ENCODE data around the gene OR56A4. TPM values are rescaled to one million over a fixed set of nuclear protein-coding genes. Genes with fewer than 3 reads are reported as not detected.

OR56A4 gene, protein sequence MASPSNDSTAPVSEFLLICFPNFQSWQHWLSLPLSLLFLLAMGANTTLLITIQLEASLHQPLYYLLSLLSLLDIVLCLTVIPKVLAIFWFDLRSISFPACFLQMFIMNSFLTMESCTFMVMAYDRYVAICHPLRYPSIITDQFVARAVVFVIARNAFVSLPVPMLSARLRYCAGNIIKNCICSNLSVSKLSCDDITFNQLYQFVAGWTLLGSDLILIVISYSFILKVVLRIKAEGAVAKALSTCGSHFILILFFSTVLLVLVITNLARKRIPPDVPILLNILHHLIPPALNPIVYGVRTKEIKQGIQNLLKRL
- total RNA-seq (2021) (not detected in 2 replicates), Bru-seq, nascent RNA (not detected), BruChase-seq, experiment 1, labeled RNA remaining after a 2-hour chase (not detected), BruChase-seq, experiment 2, labeled RNA remaining after a 6-hour chase (not detected)
- long read RNA-seq = 0 reads

GRCh38 chr11:6006846-6007245 lies at the start of gene OR56A4:
Gene OR56A4, minus strand, starts transcription at chr11:6006946. Its CDS starts 3,954 bp downstream, at chr11:6002992.
- Histone ChIP-seq H3K4me2 (no peak within 1 kb of the TSS), H4K20me1 (ENCODE audit: insufficient read depth) (no peaks in the 10 kb centered on the region), H2AFZ (no peak within 1 kb of the TSS), H3K27me3 (ENCODE audit: insufficient read depth, low read depth) (no peaks in the 10 kb centered on the region), H3K9me3 (ENCODE audit: insufficient read depth, low read depth) (no peaks in the 10 kb centered on the region), H3K79me2 (ENCODE audit: low read depth) (no peaks in the 10 kb centered on the region), H3K9me2 (ENCODE audit: insufficient read depth) (no peaks in the 10 kb centered on the region), H3K4me1 (replicated peaks; ENCODE audit: insufficient read depth) (no peaks in the 10 kb centered on the region), H3K36me3 (ENCODE audit: low read depth) (no peaks in the 10 kb centered on the region), H3K4me3 (no peak within 1 kb of the TSS), H3F3A (ENCODE audit: insufficient read depth, low read depth) (no peaks in the 10 kb centered on the region), H3K27ac (no peak within 1 kb of the TSS)
- no peak for DNase-seq
- ChIA-PET CTCF (no interaction called here), POLR2A (ENCODE audit: unreplicated experiment) (no interaction called here)
- no TSS peak for BruUV-seq (replicated peaks)
- intact Hi-C loops (cut with micrococcal nuclease; ENCODE audit: unreplicated experiment) = no loop called here
- TF ChIP-seq CTCF (conservative IDR thresholded peaks at IDR 0.05) (no peak), EZH2 (IDR thresholded peaks at IDR 0.05; ENCODE audit: low read depth) (no peak)

- no peak overlapping the region for H3K27ac ChIP-seq
- H3K79me2 ChIP-seq (ENCODE audit: low read depth) = no peaks in the 10 kb centered on the region
- no peak for DNase-seq
- H3K4me1 ChIP-seq (replicated peaks; ENCODE audit: insufficient read depth) = no peaks in the 10 kb centered on the region
- no TSS peak for BruUV-seq (replicated peaks)
- H3K4me3 ChIP-seq = no peak overlapping the region
- CTCF ChIA-PET = no interaction called here
- no peaks in the 10 kb centered on the region for H3K9me3 ChIP-seq (ENCODE audit: insufficient read depth, low read depth)
- H4K20me1 ChIP-seq (ENCODE audit: insufficient read depth) = no peaks in the 10 kb centered on the region
- H3K9me2 ChIP-seq (ENCODE audit: insufficient read depth) = no peaks in the 10 kb centered on the region
- H3K4me2 ChIP-seq = no peak overlapping the region
- POLR2A ChIA-PET (ENCODE audit: unreplicated experiment) = no interaction called here
- no peaks in the 10 kb centered on the region for H3K36me3 ChIP-seq (ENCODE audit: low read depth)
- no peak overlapping the region for H2AFZ ChIP-seq
- no peak for TF ChIP-seq EZH2 (IDR thresholded peaks at IDR 0.05; ENCODE audit: low read depth)
- H3F3A ChIP-seq (ENCODE audit: insufficient read depth, low read depth) = no peaks in the 10 kb centered on the region
- H3K27me3 ChIP-seq (ENCODE audit: insufficient read depth, low read depth) = 0 out of 2 replicates have a peak, but pooled peaks cover 4% of the 10 kb centered on the region
- intact Hi-C loops (cut with micrococcal nuclease; ENCODE audit: unreplicated experiment) = no loop called here
Measured at GRCh38 chr11:6055569-6055968, 48.8 kb upstream of the OR56A4 start.

DNA sequence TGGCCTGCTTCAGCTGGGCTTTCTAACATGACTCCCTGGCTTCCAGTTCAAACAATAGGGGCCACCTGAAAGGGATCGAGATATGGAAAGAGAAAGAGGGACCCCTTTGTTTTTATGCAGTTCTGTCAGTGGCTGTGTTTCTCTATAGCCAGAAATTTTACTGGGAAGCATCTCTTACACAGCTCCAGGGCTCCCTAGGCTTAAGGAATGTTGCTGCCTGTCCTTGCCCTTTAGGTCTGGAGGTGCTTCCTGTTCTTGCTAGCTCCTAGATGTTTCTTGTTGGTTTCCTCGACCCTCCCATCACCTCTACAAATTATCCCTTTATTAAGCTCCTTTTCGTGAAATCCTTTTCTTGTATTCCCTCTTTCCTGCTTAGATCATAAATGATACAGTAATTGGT lies 45.6 kb upstream of the OR56A4 start:
- DNase-seq = no peak
- H3K9me2 ChIP-seq (ENCODE audit: insufficient read depth) = no peaks in the 10 kb centered on the region
- H3F3A ChIP-seq (ENCODE audit: insufficient read depth, low read depth) = no peaks in the 10 kb centered on the region
- no peak overlapping the region for H3K27ac ChIP-seq
- H3K4me1 ChIP-seq (replicated peaks; ENCODE audit: insufficient read depth) = no peaks in the 10 kb centered on the region
- no peaks in the 10 kb centered on the region for H3K36me3 ChIP-seq (ENCODE audit: low read depth)
- TF ChIP-seq CTCF (conservative IDR thresholded peaks at IDR 0.05) (no peak), EZH2 (IDR thresholded peaks at IDR 0.05; ENCODE audit: low read depth) (no peak)
- no TSS peak for BruUV-seq (replicated peaks)
- H2AFZ ChIP-seq = no peak overlapping the region
- no peaks in the 10 kb centered on the region for H3K79me2 ChIP-seq (ENCODE audit: low read depth)
- ChIA-PET POLR2A (ENCODE audit: unreplicated experiment) (no interaction called here), CTCF (no interaction called here)
- H3K27me3 ChIP-seq (ENCODE audit: insufficient read depth, low read depth) = no peaks in the 10 kb centered on the region
- H3K9me3 ChIP-seq (ENCODE audit: insufficient read depth, low read depth) = no peaks in the 10 kb centered on the region
- H4K20me1 ChIP-seq (ENCODE audit: insufficient read depth) = no peaks in the 10 kb centered on the region
- no peak overlapping the region for H3K4me2 ChIP-seq
- no peak overlapping the region for H3K4me3 ChIP-seq
- intact Hi-C loops (cut with micrococcal nuclease; ENCODE audit: unreplicated experiment) = no loop called here

All from PC-9 (cell line).